Endometrium (tissue), 2 donors: ENCODE data around the gene THSD7A.

Experiments used
- FAIRE-seq: peaks from 2 replicates; lab custom pipeline; 2012; peaks lifted over from hg19 to GRCh38; lab: Jason Lieb, UNC
- donor health status: control.
- donor health status: control.

The THSD7A gene

GRCh38 chr7:11331128-11332102, 500.6 kb downstream of the THSD7A start:
- FAIRE-seq: no peak

GRCh38 chr7:11330717-11331116, 501.3 kb downstream of the THSD7A start:
- FAIRE-seq: no peak

DNA sequence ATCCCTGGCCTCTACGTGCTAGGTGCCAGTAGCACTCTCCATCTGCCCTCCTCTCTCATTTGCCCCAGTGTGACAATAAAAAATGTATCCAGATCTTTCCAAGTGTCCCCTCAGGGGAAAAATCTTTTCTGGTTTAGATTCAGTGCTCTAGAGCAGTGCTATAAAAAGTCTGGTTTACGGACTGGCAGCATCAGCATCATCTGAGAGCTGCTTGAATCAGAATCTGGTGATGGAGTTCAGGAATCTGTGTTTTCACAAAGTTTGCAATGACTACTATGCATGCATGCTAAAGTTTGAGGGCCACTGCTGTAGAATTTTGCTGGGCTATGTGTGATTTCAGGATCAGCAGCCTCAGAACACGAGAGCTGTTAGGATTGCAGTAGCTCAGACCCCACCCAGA, 501.8 kb downstream of the THSD7A start:
- no peak for FAIRE-seq

DNA sequence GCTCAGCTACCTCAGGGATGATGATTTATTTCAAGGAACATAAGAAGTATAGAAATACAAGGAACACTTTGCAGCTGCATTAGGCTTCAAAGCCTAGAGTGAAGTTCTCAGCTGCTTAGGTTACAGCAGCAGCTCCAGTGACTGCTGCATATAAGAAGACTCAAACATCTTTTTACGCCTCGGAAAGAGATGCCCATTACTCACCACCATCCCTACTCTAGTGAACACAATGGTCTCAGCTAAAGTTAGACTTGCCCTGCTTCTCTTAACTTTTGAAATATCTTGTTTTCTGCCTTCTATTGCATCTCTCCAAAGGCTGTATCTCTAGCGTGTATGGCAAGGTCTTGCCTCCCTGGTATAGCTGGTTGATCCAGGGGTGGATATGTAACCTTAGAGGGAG, 502.4 kb downstream of the THSD7A start:
- no peak for FAIRE-seq

DNA sequence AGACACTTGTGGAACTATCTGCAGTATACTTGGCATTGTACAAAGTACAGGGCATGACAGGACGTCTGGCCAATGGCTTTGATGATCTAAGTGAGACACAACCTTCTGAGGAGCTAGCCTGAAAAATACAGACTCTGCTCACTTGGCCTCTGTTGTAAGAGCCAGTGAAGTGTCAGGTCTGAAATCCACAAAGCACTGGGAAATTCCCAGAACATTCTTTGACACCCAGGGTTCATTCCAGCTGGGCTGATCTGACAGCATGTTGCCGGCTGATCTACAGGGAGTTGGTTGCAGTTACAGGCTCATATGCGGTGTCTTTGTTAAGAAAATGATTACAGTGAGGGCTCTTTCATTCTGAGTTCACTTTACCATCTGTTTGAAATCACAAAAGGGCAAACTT, 503.7 kb downstream of the THSD7A start:
- no peak for FAIRE-seq

DNA sequence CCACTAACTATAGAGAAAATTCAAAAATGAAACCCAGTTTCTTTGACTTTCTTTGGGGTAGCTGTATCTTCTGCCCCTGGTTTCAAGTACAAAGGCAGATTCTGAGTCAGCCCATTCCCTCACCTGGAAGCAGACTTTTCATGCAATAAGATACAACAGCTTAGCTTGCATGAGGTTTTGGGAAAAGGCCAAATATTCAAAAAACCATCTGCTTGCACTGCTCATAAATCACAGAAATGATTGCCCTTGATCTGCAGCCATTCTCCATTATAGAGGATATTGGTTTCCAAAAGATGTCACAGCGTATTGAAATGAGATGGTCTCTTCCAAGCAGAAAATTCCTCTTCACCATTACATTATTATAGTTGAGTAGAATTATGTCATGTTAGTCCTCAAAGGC, 504.4 kb downstream of the THSD7A start:
- FAIRE-seq: no peak
